Measurements from ENCODE around the gene SMAD7. TPM values are rescaled to one million over a fixed set of nuclear protein-coding genes. Genes with fewer than 3 reads are reported as not detected.

Gene SMAD7
- total RNA-seq, 4 donors from 2014 or later, result 40.1 to 69.3 (median 59.2) TPM

DNA sequence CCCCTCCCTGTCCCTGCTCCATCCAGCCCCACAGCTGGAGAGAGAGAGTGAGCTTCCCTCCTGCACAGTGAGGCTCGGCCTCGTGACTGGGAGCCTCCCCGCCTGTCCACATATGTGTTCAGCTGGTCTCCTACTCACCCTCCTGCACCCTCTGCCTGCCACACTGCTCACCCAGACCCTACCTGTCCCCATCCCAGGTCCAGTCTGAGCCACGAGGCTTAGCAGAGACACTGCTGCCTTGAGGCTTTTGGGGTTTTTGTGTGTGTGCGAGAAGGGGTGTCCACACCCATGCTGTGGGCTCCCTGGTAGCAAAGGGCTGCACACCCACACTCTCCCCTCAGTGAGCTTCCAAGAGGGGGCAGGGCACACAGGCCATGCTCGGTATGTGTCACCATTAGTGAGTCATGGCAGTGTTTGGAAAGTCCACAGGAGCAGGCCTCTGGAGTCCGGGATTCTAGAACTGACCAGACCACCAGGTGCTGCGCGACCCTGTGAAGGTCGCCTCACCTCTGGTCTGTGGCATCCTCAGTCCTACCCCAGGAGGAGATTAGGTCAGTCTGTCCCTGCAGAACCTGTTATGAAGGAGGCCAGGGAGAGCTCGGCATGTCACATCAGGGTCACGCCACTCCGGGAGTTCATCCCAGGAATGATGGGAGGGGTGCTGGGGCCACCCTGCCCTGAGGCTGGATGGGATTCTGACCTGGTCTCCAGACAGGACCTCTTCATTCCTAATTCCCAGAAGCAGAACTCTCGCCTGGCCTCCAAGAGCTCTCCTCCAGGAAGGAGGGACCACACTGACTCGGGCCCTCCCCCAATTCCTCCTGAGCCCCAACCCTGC is 39.9 kb upstream of the SMAD7 start:
- no peak for TF ChIP-seq POLR2A (IDR thresholded peaks at IDR 0.05)
- TF ChIP-seq, protein P1, sequence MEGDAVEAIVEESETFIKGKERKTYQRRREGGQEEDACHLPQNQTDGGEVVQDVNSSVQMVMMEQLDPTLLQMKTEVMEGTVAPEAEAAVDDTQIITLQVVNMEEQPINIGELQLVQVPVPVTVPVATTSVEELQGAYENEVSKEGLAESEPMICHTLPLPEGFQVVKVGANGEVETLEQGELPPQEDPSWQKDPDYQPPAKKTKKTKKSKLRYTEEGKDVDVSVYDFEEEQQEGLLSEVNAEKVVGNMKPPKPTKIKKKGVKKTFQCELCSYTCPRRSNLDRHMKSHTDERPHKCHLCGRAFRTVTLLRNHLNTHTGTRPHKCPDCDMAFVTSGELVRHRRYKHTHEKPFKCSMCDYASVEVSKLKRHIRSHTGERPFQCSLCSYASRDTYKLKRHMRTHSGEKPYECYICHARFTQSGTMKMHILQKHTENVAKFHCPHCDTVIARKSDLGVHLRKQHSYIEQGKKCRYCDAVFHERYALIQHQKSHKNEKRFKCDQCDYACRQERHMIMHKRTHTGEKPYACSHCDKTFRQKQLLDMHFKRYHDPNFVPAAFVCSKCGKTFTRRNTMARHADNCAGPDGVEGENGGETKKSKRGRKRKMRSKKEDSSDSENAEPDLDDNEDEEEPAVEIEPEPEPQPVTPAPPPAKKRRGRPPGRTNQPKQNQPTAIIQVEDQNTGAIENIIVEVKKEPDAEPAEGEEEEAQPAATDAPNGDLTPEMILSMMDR (IDR thresholded peaks at IDR 0.05), result no peak
- DNase-seq, result no peak
- 77 to 86% methylated on average over 11 to 15 of the region's 15 CpGs for WGBS, 2 donors
- Histone ChIP-seq H3K27me3 (no peaks in the 10 kb centered on the region), H3K27ac (peak overlapping the region in 2 of 3 donors; percentile 17 to 89), H3K9me3 (no peaks in the 10 kb centered on the region), H3K4me1 (peaks cover 26 to 72% of the 10 kb centered on the region in 2 donors), H3K36me3 (no peaks in the 10 kb centered on the region), H3K4me3 (replicated peaks in 1 of 3) (no peak overlapping the region)
- intact Hi-C loops (cut with DNase I), result no loop called here

DNA sequence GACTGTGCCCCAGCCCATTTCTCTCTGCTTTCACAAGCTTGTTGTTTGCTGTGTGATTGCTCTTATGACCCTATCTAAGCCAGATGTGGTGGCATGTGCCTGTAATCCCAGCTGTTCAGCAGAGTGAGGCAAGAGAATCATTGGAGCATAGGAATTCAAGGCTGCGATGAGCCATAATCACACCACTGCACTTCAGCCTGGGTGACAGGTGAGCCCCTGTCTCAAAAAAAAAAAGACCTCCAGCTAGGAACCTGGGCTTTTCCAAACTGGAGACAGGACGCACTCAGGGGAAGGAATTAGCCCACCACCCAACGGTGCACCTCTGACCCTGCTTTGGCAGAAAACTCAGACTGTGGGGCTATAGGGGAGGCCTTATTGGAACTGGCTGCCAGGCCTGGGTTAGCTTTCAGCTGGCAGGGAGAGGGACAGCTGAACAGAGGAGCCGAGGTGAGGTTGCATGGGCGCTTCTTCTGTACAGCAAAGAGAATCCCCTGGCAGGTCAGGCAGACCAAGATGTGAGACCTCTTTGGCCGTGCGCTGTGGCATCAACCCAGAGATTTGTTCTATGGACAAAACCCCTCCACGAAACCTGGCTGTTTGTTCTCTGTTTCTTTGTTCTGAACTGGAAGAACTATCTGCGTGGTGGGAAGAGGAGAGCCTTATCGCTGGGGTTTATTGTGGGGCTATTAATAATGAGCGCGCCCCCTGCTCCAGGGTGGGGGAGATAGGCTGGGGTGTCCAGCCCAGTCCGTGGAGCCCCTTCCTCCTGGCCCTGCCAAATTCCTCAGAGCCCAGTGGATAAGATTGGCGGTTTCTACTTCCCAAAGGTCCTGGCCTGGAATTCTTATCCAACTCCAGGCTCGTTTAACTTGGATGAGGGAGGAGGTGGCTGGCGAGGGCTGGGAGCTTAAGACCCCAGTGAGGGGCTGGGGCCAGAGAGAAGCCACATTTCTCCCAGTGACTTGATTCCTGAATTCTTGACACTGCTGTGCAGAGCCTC is 38.8 kb upstream of the SMAD7 start:
- Histone ChIP-seq H3K36me3 (no peaks in the 10 kb centered on the region), H3K27ac (peak overlapping the region; percentile 50 to 59 (median 52)), H3K9me3 (no peaks in the 10 kb centered on the region), H3K4me3 (replicated peaks in 1 of 3) (no peak overlapping the region), H3K4me1 (peaks cover 20 to 62% of the 10 kb centered on the region in 2 donors), H3K27me3 (no peaks in the 10 kb centered on the region)
- intact Hi-C loops (cut with DNase I), result no loop called here
- no peak for TF ChIP-seq POLR2A (IDR thresholded peaks at IDR 0.05)
- TF ChIP-seq, protein P1 (IDR thresholded peaks at IDR 0.05), result no peak
- no peak for DNase-seq
- 71 to 89% methylated on average over 16 of the region's 16 CpGs for WGBS, 2 donors

DNA sequence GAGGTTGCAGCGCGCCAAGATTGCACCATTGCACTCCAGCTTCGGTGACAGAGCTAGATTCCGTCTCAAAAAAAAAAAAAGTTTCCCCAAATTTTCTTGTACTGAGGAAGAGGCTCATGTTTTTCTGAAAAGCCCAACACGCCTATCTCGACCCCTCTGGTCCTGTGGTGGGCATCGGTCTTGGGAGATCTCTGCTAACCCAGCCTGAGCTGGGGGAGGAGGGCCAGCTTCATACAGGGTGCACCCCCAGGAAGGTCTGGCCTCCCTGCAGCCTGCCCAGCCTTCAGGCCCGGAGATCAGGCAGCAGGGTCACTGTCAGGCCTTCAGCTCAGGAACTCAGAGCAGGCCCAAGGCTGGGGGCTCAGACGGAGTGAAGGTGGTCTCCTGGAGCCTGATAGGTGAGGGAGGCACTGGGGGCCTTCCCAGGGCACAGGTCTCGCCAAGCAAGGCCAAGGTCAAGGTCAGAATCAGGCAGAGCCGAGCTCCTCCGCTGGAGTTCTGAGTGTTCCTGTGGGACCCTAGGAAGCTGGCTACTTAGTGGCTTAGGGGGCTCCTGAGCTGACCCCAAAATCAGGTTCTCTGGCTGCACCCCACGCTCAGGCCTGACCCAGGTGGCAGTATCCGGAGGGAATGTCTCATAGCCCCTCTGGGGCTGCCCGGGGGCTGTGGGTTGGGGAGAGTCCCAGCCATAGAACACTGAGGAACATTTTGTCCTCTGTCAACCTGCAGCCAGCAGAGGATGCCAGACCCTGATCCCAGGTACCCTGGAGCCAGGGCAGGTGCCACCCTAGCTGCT is 37.9 kb upstream of the SMAD7 start:
- TF ChIP-seq POLR2A (IDR thresholded peaks at IDR 0.05), result no peak
- TF ChIP-seq, protein P1 (IDR thresholded peaks at IDR 0.05), result peak in 1 of 6 experiments; percentile 5
- H3K9me3 ChIP-seq, result no peaks in the 10 kb centered on the region
- H3K4me1 ChIP-seq, result peaks cover 12 to 53% of the 10 kb centered on the region in 2 donors
- no peaks in the 10 kb centered on the region for H3K27me3 ChIP-seq
- H3K27ac ChIP-seq, result peak overlapping the region; percentile 50 to 59 (median 52)
- 90 to 95% methylated on average over 13 to 14 of the region's 15 CpGs for WGBS, 2 donors
- intact Hi-C loops (cut with DNase I), result no loop called here
- no peak for DNase-seq
- no peaks in the 10 kb centered on the region for H3K36me3 ChIP-seq
- H3K4me3 ChIP-seq (replicated peaks in 1 of 3), result no peak overlapping the region

DNA sequence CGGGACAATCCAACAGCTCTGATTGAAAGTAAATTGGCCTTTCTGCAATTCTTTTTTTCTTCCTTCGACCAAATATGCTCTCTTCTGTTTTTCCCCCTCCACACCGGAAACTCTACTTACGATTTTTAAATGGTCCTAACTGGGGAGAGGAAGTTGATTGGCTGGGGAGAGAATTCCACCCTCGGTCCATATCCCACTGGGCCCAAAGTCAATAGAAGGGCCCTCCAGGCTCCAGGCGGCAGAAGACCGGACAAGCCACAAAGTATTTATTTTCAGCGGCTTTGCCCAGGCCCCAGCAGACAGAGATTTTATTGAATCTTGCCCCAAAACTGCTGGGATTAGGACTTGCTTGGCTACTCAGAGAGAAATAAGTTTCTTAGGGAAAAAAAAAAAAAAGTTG is 37.1 kb upstream of the SMAD7 start:
- DNase-seq, result no peak
- no peaks in the 10 kb centered on the region for H3K27me3 ChIP-seq
- TF ChIP-seq POLR2A (IDR thresholded peaks at IDR 0.05), result no peak
- TF ChIP-seq, protein P1 (IDR thresholded peaks at IDR 0.05), result no peak
- no peaks in the 10 kb centered on the region for H3K9me3 ChIP-seq
- peaks cover 4 to 44% of the 10 kb centered on the region in 2 donors for H3K4me1 ChIP-seq
- intact Hi-C loops (cut with DNase I), result no loop called here
- WGBS, 2 donors, result 66 to 72% methylated on average over 8 of the region's 8 CpGs
- no peak overlapping the region for H3K4me3 ChIP-seq (replicated peaks in 1 of 3)
- peak overlapping the region in 1 of 3 donors; percentile 26 for H3K27ac ChIP-seq
- no peaks in the 10 kb centered on the region for H3K36me3 ChIP-seq

Data from thyroid gland (tissue), 4 donors.